Esophagus (tissue), 2 donors: ENCODE results near the gene NOTCH2. TPM values are rescaled to one million over a fixed set of nuclear protein-coding genes. Genes with fewer than 3 reads are reported as not detected.

Experiments
- H3K27ac ChIP-seq, 2 donors: one replicate each; pipeline ENCODE4 v1.5.1; 2013; ENCODE audit warnings: low read depth in 2 of 2, mild to moderate bottlenecking in 2 of 2, inconsistent platforms in 1 of 2, low read length in 1 of 2, moderate library complexity in 1 of 2
- H3K27me3 ChIP-seq, 2 donors: one replicate each; pipeline ENCODE4 v1.6.1; 2013; ENCODE audit warnings: low read length in 2 of 2, control low read depth in 1 of 2, mild to moderate bottlenecking in 1 of 2; ENCODE audit not compliant: insufficient read depth in 2 of 2, control insufficient read depth in 1 of 2
- H3K36me3 ChIP-seq, 2 donors: one replicate each; pipeline ENCODE4 v1.6.1; 2013; ENCODE audit warnings: low read length in 1 of 2; ENCODE audit not compliant: control insufficient read depth in 2 of 2, insufficient read depth in 2 of 2
- H3K4me1 ChIP-seq, 2 donors: one replicate each; pipeline ENCODE4 v1.6.1; 2013; ENCODE audit warnings: low read length in 1 of 2; ENCODE audit not compliant: control insufficient read depth in 2 of 2, insufficient read depth in 2 of 2
- H3K4me3 ChIP-seq, 2 donors: one replicate each; pipeline ENCODE4 v1.5.1; 2013; ENCODE audit warnings: low read length in 2 of 2, mild to moderate bottlenecking in 2 of 2, low read depth in 1 of 2, moderate library complexity in 1 of 2
- H3K9me3 ChIP-seq, 2 donors: one replicate each; pipeline ENCODE4 v1.6.1; 2013; ENCODE audit warnings: mild to moderate bottlenecking in 2 of 2, low read depth in 1 of 2, low read length in 1 of 2, moderate library complexity in 1 of 2; ENCODE audit not compliant: control insufficient read depth in 2 of 2, insufficient read depth in 1 of 2
- WGBS, 2 donors: extraction: QIAGEN DNeasy Blood & Tissue Kit; methylation state at CpG; one replicate each; pipeline ENCODE4 v1.1.7; 2013; 5-methylcytosine and 5-hydroxymethylcytosine counted together
- polyA plus RNA-seq, 2 donors: library from polyadenylated mRNA; stranded (reverse); fragments of 200-250 nt; gene quantifications; one replicate each; pipeline ENCODE4 v1.2.3, GENCODE V29; 2013
- donor health status: healthy with polysubstance abuse.
- donor health status: Bipolar disorder and iron deficiency.

Gene NOTCH2
- polyA plus RNA-seq, 2 donors: 12.5 TPM

GRCh38 chr1:119966020-119966419, 103.4 kb downstream of the NOTCH2 start:
- H3K9me3 ChIP-seq: no peaks in the 10 kb centered on the region
- peaks cover 0 to 4% of the 10 kb centered on the region in 2 donors for H3K4me1 ChIP-seq
- H3K27ac ChIP-seq: no peak overlapping the region
- peaks cover 4 to 27% of the 10 kb centered on the region in 2 donors for H3K36me3 ChIP-seq
- H3K4me3 ChIP-seq: no peak overlapping the region
- no peaks in the 10 kb centered on the region for H3K27me3 ChIP-seq
- WGBS, 2 donors: 61 to 64% methylated on average over 4 of the region's 4 CpGs

DNA sequence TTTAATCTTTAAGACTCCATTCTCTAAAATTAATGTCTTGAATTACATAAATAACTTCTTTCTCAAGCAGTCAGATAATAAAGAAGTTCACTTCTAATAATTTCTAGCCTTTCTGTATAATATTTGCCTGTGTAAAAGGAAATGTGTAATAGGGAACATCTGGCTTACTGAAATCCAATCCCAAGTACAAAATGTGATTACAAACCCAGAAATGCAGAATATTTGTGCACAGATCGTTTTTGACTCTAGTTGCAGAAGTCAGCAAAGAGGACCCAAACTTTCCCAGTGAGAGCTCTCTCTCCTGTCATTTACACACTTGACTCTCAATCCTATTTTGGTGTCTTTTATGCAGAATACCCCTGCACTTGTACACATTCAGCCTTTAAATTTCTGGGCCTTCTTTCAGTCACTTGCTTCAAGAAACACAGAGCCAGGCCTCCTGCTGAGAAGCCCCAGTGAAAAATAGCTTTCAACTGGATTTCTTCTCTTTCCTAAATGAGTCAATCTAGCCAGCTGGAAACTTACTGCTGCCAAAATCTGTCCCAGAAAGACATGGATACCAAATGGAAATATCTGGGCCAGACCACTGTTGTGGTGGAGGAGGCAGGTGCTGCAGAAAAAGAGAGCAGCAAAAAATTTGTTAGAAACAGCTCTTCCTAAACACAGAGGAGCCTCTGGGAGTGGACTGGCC, 104.6 kb downstream of the NOTCH2 start:
- peaks cover 4 to 27% of the 10 kb centered on the region in 2 donors for H3K36me3 ChIP-seq
- no peak overlapping the region for H3K4me3 ChIP-seq
- no peak overlapping the region for H3K27ac ChIP-seq
- no peaks in the 10 kb centered on the region for H3K9me3 ChIP-seq
- peaks cover 0 to 4% of the 10 kb centered on the region in 2 donors for H3K4me1 ChIP-seq
- 73 to 76% methylated on average over 1 of the region's 1 CpG for WGBS, 2 donors
- H3K27me3 ChIP-seq: no peaks in the 10 kb centered on the region

- Histone ChIP-seq H3K27me3 (no peaks in the 10 kb centered on the region), H3K27ac (no peak overlapping the region), H3K4me3 (no peak overlapping the region), H3K36me3 (peaks cover 3 to 22% of the 10 kb centered on the region in 2 donors), H3K4me1 (no peaks in the 10 kb centered on the region), H3K9me3 (no peaks in the 10 kb centered on the region)
- WGBS, 2 donors: 67 to 73% methylated on average over 5 of the region's 5 CpGs
Measured at GRCh38 chr1:119962296-119962968, 107.0 kb downstream of the NOTCH2 start.

DNA sequence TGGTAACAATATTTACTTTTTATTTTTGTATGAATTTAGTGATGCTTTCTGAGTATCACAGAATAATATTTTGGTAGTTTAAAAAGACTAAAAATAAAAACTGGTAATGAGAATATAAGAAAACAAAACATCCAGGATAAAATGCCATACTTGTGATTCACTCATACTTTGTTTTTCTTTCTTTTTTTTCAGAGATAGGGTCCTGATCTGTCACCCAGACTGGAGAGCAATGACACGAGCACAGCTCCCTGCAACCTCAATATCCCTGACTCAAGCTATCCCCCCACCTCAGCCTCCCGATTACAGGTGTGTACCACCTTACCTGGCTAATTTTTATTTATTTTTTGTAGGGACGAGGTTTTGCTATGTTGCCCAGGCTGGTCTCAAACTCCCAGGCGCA, 109.0 kb downstream of the NOTCH2 start:
- peaks cover 0 to 11% of the 10 kb centered on the region in 2 donors for H3K36me3 ChIP-seq

DNA sequence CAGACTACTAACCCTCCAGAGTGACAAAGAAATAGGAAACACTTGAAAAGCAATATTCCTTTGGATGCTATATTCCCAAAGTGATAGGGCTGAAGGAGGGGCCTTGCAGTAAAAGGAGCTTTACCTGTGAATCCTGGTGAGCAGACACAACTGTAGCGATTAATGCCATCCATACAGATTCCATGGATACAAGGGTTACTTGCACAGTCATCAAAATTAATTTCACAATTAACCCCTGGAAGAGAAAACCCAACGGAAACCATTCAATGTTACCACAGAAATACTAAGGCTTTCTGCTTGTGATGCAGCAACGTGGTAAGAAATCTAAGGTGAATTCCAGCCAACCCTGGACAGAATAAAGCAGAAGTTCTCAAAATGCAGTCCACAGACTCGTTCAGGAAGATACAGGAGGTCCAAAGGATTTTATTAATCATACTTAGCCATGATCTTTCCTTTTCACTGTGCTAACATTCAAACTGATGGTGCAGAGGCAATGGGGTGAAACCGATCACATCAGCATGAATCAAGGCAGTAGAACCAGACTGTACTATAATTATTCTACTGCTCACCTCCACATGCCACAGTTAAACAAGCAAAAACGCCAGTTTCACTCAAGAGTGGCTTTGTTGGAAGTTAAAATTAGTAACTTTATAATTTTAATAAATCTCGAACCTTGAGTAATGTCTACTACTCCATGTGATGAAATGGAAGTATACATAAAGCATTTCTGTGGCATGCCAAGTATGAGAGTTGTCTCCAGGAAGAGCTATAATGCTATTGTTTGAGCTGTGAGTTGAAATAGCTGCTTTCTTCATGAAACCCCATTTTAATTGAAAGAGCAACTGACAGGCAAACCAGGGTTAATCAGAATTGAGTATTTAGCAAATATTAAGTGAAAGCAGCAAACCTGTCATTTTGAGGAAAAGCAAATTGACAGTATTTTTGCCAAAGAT, 109.9 kb downstream of the NOTCH2 start:
- Histone ChIP-seq H3K27ac (no peak overlapping the region), H3K4me1 (no peaks in the 10 kb centered on the region), H3K36me3 (peaks cover 0 to 12% of the 10 kb centered on the region in 2 donors), H3K4me3 (no peak overlapping the region), H3K27me3 (no peaks in the 10 kb centered on the region), H3K9me3 (no peaks in the 10 kb centered on the region)
- 86 to 88% methylated on average over 7 of the region's 7 CpGs for WGBS, 2 donors

More for the DNA sequence above, 109.0 kb downstream of the NOTCH2 start:
- Histone ChIP-seq H3K9me3 (no peaks in the 10 kb centered on the region), H3K27ac (no peak overlapping the region), H3K27me3 (no peaks in the 10 kb centered on the region), H3K4me1 (no peaks in the 10 kb centered on the region), H3K4me3 (no peak overlapping the region)
- WGBS, 2 donors: 91 to 97% methylated on average over 4 of the region's 4 CpGs

- H3K27me3 ChIP-seq: no peaks in the 10 kb centered on the region
- H3K4me3 ChIP-seq: no peak overlapping the region
- H3K27ac ChIP-seq: no peak overlapping the region
- no peaks in the 10 kb centered on the region for H3K9me3 ChIP-seq
- H3K36me3 ChIP-seq: peaks cover 0 to 12% of the 10 kb centered on the region in 2 donors
- WGBS, 2 donors: 70 to 73% methylated on average over 1 of the region's 1 CpG
- H3K4me1 ChIP-seq: no peaks in the 10 kb centered on the region
Measured at GRCh38 chr1:119958223-119958622, 111.2 kb downstream of the NOTCH2 start.

DNA sequence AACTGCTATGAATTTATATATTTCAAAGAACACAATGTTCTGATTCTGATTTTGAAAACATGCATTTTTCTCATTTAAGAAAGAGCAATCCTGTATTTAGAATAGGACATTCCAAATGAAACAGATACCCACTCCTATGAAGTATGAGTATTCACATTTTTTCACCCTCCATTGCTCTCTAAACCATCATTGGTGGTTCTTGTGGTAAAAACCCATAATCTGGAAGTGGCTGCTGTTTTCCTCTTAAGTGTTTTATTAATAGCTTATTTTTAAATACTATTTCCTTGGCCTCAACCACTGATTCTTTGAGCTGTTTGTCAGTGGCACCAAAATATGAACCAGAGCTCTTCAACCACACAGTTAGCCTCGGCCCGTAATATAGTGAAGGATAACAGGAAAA, 113.2 kb downstream of the NOTCH2 start:
- no peaks in the 10 kb centered on the region for H3K27me3 ChIP-seq
- 84 to 85% methylated on average over 2 of the region's 2 CpGs for WGBS, 2 donors
- no peaks in the 10 kb centered on the region for H3K9me3 ChIP-seq
- H3K36me3 ChIP-seq: peaks cover 6 to 13% of the 10 kb centered on the region in 2 donors
- H3K27ac ChIP-seq: no peak overlapping the region
- H3K4me1 ChIP-seq: no peaks in the 10 kb centered on the region
- H3K4me3 ChIP-seq: no peak overlapping the region

GRCh38 chr1:119954476-119955422, 114.7 kb downstream of the NOTCH2 start:
- no peaks in the 10 kb centered on the region for H3K27me3 ChIP-seq
- H3K36me3 ChIP-seq: peaks cover 6 to 23% of the 10 kb centered on the region in 2 donors
- H3K9me3 ChIP-seq: no peaks in the 10 kb centered on the region
- H3K4me3 ChIP-seq: no peak overlapping the region
- H3K27ac ChIP-seq: no peak overlapping the region
- WGBS, 2 donors: 80 to 85% methylated on average over 9 of the region's 9 CpGs
- no peaks in the 10 kb centered on the region for H3K4me1 ChIP-seq
